OCI-M2 (cell line): ENCODE data around the gene CACNG4.

ENCODE experiments used
- DNase-seq: peaks from one replicate; lab custom pipeline; 2025; ENCODE audit not compliant: unreplicated experiment; lab: John Stamatoyannopoulos, UW

CACNG4 gene

GRCh38 chr17:66944351-66945146, 20.0 kb upstream of the CACNG4 start:
- no peak for DNase-seq

DNA sequence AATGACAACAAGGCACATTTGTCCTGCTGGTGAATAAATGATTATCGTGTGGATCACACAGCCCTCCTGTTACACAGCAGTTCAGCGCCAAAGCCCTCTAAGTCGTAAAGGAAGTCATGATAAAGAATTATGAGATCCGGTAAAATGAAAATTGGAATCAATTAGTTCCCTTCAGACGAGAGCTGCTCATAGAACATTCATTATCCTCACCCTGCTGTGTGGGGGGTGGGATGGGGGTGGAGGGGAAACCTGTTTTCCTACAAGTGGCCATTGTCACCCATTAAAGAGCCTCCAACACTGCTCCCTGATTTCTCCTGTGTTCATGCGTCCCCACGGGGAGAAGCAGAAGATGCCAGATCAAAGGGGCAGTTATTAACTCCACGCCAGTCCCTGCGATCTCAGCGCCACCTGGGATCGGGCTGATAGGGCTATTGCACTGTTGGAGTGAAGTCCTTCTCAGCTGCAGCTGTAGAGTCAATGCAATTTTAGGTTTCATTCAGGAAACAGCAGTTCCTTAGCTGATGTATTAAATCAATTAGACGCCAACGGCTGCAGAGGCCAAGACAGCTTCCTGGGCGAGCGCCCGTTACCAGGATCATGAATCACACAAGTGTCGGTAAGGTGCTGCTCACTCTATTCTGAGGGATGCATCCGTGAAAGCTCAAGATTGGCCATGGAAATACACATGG, 19.2 kb upstream of the CACNG4 start:
- no peak for DNase-seq

DNA sequence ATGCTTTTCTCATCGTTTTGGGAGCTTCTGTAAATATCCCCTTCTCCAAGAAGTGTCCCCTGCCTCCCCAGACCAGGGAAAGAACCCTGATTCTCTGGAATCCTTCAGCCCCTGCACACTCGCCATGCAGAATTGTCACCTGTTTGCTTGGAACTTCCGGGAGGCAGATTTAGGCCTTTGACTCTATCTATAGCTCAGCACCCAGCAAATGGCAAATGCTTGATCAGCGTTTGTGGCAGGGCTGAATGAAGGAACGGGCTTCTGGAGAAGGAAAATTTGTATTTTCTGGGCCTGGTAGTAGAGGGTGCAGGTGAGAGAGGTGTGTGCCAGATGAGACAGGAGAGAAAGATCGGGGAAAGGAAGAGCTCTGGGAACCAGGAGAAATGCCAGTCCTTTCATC, 18.3 kb upstream of the CACNG4 start:
- DNase-seq, result no peak

- no peak for DNase-seq
These were observed 17.2 kb upstream of the CACNG4 start for GRCh38 chr17:66947311-66947710.

GRCh38 chr17:66948061-66948750, 16.3 kb upstream of the CACNG4 start:
- DNase-seq, result no peak

- DNase-seq, result no peak
These were observed 15.0 kb upstream of the CACNG4 start for GRCh38 chr17:66949501-66949900.

DNA sequence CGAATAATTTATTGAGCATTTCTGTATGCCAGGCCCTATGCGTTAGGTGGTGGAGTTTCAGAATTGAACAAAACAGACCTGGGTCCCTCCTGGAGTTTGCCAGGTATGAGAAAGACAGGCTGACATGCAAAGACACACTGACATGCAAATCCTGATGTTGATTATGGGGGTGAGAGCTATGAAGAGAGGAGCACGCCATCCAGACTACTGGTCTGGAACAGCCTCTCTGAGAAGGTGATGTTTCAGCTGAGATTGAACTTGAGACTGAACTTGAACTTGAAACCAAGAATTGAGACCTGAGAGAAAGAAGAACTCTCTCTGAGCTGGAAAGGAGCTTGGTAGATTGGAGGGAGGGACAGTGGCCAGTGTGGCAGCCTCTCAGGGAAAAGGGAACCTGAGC, 14.2 kb upstream of the CACNG4 start:
- DNase-seq, result no peak

DNA sequence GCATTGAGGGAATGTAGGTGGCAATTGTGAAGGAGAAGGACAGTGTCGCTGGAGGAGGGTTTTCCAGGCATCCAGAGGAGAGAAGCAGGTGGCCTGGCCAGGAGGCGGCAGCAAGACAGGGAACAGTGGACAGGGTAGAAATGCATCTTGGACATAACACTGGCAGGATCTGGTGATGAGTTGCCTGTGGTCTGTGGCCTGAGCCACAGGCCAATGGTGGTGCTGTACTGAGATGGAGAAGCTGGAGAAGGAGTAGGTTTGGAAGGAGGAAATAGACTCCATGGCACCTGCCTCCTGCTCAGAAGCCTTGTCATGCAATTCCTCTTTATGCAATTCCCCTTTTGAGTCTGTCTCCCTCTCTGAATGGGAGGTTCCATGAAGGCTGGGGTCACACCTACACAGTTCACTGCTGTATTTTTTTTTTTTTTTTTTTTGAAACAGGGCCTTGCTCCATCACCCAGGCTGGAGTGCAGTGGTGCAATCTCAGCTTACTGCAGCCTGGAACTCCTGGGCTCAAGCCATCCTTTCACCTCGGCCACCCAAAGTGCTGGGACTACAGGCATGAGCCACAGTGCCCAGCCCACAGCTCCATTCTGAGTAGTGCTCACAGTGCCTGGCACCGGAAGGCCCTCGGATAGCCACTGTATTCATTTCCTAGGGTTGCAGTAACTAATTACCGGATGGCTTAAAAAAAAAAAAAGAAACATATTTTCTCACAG, 13.5 kb upstream of the CACNG4 start:
- no peak for DNase-seq

- DNase-seq, result no peak
These were observed 12.9 kb upstream of the CACNG4 start for GRCh38 chr17:66951605-66951953.

DNA sequence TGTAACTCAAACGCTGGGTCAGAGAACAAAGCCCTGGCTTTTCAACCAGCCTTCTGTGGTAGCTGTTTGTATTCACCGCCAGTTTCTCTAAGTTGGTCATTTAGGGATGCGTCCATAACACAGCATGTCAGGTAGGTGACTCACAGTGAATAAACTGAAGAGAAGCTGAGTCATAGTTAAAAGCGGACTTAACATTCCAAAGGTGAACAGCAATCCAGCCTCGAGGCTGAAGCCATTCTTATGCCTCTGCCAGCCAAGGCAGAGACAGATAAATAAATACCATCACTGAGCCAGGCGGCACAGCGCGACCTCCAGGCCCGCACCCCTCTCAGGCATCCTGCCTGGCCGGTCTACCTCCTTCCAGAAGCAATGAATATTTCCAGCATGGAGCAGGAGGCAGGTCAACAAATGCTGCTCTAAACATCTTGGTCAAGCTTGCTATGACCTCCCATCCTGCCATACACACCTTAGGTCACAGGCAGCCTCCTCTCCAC, 12.4 kb upstream of the CACNG4 start:
- DNase-seq, result no peak

- DNase-seq, result no peak
These were observed 11.6 kb upstream of the CACNG4 start for GRCh38 chr17:66952681-66953629.

DNA sequence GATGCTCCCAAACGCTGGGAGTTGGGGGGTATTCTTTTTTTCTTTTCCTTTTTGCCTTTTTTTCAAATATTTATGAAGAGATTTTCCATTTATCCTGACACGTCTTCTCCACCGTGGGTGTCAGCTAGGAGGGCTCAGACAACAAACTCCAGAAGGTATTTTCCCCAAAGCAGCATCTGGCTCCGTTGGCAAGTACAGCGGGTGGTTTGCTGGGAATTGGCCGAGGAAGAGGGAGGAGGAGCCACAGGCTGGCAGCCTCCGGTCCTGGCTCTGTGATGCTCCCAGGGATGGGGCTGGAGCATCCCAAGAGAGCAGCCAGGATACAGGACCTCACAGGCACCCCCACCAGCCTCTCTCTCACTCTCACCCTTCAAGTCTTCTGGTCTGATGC, 10.9 kb upstream of the CACNG4 start:
- no peak for DNase-seq

GRCh38 chr17:66954632-66955031, 9.9 kb upstream of the CACNG4 start:
- DNase-seq, result no peak

DNA sequence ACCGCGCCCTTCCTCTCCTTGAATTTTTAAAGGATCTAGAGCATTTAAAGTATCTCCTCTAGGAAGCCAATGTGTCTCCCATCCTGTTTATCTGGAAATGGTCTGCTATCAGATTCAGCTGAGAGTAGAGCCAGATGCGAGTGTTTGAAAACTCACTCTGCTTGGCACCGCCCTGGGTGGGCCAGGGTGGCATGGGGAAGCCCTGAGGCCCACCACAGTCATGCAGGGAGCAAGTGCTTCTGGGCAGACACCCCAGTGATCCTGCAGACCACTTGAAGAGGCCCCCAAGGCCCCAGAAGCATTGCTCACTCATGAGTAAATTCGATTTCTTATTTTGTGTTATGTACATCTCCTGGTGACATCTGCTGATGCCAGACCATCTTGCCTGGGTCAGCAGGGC, 8.7 kb upstream of the CACNG4 start:
- no peak for DNase-seq

DNA sequence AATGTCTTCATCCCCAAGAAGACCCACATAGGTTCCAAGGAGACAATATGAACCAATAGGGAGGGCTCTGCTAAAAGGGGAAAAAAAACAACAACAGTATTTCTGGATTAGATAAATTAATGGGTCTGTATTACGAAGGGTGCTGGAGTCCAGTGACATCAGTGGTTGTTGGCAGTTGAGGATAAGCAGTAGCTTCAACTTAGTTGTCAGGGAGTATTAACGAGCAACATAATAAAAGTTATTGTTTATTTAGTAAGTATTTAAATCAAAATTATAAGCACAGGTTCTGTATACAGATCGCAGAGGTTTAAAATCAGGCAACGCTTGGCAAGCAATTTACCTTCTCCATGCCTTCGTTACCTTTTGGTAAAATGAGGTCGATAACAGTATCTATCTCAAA, 7.6 kb upstream of the CACNG4 start:
- no peak for DNase-seq

DNA sequence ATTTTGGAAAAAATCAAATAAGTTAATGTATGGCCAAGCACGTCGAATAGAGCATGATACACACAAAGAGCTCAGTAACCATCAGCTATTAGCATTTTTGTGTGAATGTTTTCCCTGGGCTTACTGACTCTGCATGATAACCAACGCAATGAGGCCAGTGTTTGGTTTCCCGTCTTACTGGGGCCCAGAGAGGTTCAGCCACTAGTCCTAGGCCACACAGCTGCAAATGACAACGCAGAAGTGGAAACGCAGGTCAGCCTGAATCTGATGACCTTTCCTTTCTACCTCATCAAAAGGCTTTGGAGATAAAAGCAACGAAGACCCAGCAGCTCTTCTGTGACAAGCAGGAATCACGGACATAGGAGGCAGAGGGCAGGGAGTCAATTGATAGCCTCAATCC, 7.2 kb upstream of the CACNG4 start:
- no peak for DNase-seq

- no peak for DNase-seq
These were observed 6.4 kb upstream of the CACNG4 start for GRCh38 chr17:66957951-66958579.

DNA sequence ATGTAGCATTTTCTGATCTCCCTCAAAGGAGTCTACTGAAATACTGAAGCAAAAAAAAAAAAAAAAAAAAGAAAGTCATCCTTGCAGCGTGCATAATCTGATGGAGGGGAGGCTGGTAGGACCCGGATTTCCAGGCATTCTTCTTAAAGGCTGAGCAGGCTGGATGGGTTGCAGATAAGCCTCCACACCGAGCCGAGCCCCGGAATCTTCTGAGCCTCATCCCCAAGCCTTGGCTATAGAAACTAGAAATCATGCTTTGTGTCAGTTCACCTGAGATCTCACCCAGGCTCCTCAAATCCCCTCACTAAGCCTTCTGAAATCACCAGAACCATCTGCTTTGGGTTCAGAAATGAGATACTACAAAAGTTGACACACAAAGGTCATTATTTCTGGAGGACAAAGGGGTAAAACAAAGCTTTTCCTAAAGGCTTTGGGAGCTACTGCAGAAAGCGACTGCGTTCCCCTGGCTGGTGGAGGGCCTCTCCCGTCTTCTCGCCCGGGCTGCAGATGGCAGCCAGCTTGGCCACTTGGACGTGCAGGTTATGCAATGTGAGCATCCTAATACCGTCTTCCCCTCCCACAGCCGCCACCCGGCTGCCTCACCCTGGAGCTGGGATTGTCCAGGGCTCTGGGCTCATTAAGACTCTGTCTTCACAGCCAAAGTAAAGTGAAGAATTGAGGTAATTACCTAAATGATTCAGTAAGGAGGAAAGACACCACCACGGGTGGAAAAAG, 4.7 kb upstream of the CACNG4 start:
- DNase-seq, result no peak

DNA sequence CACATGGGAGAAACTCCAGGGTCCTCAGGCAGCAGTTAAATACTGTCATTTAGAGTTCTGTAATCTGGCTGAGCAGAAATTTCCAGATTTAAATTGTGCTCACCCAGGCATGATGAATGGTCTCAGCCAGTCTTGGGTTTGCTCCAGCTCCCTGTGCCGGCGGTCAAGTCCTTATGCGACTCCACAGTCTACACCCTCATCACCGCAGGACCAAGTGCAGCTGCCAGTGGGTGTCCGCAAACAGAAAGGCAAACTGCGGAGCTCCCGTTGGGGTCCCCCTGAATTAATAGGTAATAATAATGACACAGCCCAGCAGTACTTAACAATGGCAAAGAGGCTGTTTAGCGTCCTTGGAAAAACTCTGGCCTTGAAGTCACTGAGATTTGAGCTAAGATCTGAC, 3.9 kb upstream of the CACNG4 start:
- DNase-seq, result no peak
